ENCODE measurements around the gene ASIC2.

Gene ASIC2

DNA sequence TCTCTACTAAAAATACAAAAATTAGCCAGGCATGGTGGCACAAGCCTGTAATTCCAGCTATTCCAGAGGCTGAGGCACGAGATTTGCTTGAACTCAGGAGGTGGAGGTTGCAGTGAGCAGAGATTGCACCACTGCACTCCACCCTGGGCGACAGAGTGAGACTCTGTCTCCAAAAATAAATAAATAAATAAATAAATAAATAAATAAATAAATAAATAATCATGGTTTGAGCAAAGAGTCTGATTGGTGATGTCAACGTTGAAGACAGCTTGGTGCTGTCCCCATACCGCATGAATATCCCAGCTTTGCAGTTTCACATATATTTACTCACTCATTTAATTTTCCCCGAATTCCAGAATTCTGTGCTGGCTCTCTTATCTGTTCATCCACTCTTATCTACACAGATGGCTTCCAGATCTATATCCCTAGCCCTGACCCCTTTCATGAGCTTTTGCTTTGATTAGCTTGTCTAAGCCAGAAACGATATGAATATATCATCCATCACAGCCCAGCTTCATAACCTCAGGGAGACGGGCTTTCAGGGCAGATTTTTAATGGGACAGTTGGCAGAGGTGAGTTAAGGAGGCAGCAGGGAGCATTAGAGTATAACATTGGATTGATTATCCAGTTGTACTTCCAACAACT is 210.4 kb downstream of the ASIC2 start:
- in situ Hi-C loops (cut with MboI; ENCODE audit: low sequenced_read_pairs), result no loop called here

DNA sequence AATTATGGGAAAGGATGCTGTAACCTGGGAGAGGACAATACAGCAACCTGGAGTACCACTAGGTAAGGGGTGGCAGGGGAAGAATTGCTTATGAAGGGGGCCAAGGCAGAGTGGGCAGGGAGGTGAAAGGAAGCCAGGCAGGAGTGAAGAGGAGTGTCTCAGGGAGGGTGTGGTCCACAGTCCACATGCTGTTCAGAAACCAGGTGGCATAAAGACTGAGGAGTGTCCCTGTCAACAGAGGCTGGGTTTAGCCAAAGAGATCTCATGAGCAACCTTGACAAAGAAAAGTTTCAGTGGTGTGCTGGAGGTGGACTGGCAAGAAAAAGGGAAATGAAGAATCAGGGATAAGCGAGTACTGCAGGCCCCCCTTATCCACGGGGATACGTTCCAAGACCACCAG is 213.0 kb downstream of the ASIC2 start:
- in situ Hi-C loops (cut with MboI; ENCODE audit: low sequenced_read_pairs), result no loop called here

DNA sequence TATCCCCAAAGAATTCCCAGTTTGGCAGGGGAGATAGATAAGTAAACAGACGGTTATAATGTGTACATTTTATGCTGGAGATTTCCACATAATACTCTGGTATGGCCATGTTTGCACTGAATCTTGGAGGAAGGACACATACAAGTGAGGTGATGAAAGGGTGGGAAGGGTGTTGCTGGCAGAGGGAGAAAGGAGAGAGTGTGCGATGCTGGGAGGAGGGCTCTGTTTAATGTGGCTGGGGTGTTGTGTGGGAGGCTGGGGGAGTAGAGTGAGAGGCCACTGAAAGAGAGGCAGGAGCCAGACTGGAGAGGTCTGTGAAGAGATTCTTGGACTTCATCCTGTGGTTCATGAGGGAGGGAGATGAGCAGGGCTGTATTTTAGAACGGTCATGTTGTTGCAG is 213.9 kb downstream of the ASIC2 start:
- in situ Hi-C loops (cut with MboI; ENCODE audit: low sequenced_read_pairs), result no loop called here

DNA sequence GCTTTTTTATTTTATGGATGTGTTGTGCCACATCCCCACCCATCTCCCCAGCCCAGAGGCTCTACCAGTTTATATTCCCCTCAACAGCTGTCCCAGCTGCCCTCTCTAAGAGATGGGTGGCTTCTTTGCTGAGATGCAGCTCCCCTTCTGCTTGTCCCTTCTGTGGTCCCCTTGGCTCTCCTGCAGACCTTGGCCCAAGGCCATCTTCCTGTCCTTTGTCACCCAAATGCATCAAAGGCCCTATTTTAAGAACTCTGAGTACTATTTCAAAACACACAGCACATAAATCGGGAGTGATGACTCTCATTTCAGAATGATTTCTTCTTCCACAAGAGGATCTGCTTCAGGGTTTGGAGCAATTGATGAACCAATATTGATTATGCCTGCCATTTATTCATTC is 216.1 kb downstream of the ASIC2 start:
- in situ Hi-C loops (cut with MboI; ENCODE audit: low sequenced_read_pairs), result no loop called here

DNA sequence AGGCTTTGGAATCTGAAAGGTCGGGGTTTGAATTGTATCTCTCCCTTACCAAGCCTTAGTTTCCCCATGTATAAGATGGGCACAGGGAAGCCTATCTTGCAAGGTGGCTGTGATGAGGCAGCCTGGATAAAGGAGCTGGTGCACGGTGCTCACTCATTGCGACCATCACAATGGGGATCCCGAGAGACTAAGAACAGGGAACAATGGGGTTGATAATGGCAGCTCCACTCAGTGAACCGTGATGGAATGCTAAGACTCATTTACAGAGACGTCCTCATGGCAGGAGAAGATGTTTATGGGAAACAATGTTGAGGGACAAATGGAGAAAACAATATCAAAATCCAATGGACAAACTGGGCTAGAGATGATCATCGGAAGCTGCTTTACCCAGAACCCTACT is 219.7 kb downstream of the ASIC2 start:
- in situ Hi-C loops (cut with MboI; ENCODE audit: low sequenced_read_pairs), result loop anchor here (25.0 kb wide), 1 partner anchor 89 kb away; no protein-coding TSS in a partner anchor

DNA sequence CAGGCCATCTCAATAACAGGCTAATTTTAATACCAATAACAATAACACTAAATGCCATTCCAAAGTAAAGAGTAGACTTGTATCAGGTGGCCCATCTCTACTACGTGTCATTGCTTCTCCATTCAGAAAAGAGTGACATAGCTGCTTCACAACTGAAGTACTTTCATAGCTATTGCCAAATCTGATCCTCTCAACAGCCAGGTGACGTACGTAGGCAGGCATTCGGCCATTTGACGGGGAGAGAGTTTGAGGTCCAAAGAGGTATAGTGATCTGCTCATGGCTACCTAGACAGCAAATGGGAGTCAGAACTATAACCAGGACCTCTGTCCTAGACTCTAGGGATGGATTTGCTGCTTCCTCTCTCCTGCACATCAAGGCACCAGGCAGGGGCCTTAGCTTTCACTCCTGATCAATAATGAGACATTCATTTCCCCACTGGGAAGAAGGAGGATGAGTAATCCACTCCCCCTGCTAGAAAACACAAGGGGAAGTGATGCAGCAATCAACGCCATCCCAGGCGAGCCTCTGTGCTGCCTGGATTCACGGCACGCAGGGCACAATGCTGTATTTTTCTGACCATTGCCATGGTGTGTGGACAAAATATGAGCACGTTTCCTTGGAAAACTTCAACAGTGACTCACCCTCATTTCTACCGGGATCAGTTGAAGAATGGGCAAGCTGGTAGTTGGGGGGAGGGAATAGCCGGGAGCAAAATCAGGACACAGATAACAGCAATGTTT is 220.5 kb downstream of the ASIC2 start:
- in situ Hi-C loops (cut with MboI; ENCODE audit: low sequenced_read_pairs), result loop anchor here (25.0 kb wide), 1 partner anchor 90 kb away; no protein-coding TSS in a partner anchor

DNA sequence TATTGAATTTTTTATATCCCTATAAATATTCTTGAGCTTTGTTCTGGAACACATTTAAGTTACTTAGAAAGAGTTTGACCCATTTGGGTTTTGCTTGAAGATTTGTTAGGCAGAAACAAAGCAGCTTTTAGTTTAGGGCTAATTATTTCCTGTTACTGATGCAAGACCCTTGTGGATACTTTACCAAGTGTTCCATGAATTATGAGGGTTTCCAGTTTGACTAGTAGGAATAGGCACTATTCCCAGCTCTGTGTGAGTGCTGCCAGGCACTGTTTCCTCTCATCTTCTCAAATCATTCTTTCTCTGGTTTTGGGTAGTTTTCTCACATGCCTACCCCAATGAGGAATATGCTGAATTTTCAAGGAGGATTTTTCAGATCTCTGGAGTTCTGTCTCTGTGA is 221.4 kb downstream of the ASIC2 start:
- in situ Hi-C loops (cut with MboI; ENCODE audit: low sequenced_read_pairs), result loop anchor here (25.0 kb wide), 1 partner anchor 91 kb away; no protein-coding TSS in a partner anchor

DNA sequence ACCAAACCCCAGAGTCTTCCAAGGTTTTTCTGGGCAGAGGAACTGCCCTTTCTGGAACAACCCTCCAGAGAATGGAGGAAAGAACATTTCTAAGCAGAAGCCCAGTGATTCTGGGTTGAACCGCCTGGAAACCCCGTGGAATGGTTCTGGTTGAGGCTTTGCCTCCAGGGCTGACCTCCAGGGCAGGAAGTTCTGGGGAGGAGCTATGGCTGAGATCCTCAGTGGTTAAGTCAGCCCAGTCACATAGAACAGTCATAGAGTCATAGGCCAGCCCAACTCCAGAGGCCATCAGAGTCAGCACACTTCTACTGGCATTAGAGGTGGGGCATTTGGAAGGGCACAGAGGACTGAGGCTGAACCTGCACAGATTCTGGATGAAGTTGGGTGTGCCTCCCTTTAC is 235.5 kb downstream of the ASIC2 start:
- in situ Hi-C loops (cut with MboI; ENCODE audit: low sequenced_read_pairs), result loop anchor here (25.0 kb wide), 1 partner anchor 105 kb away; no protein-coding TSS in a partner anchor

DNA sequence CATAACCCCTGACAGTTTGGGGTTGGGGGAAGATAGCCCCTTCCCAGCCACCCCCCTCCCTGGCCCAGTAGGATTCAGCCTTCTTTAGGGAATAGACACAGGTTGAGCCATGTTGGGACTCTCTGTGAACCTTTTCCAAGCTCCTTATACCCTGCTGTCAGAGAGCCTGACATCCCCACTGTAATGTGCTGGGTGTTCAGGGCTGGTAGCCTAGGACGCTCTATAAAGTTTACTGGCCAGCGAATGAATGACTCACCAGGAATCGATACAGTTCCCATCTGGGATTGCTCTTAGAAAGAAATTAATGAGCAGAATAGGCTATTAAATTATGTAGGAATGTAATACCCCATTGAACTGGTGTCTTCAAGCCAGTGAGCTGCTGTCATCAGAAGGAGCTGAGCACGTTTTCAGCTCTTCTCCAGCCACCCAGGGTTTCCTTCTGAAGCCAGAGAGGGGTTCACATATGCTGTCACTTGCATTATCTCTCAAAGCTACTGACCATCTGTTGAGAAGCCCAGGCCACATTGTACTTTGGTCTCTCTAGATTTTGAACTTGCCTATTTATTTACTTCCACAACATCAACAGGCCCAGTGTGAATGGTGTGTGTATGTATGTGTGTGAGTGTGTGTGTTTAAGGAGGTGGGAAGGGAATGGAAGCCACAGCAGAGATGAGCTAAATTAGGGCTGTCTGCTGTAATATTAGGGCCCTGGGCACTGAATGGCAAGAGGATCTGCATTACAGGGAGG is 236.5 kb downstream of the ASIC2 start:
- in situ Hi-C loops (cut with MboI; ENCODE audit: low sequenced_read_pairs), result loop anchor here (25.0 kb wide), 1 partner anchor 106 kb away; no protein-coding TSS in a partner anchor

DNA sequence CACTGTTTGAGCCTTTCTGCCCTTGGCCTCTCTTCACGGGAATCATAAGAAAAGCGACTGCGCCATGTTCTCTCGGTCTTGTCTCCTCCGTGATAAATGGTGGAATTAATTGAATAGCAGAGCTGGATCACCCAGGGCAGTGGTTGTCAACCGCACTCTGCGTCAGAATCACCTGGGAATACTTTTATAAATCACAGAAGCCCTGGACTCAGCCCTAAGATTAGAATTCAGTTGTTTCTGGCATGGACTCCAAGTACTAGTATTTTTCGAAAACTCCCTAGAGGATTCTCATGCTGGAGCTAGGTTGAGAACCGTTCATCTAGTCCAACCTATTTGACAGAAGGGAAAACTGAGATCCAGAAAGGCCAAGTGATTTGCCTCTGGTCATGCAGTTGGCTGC is 237.3 kb downstream of the ASIC2 start:
- in situ Hi-C loops (cut with MboI; ENCODE audit: low sequenced_read_pairs), result loop anchor here (25.0 kb wide), 1 partner anchor 107 kb away; no protein-coding TSS in a partner anchor

DNA sequence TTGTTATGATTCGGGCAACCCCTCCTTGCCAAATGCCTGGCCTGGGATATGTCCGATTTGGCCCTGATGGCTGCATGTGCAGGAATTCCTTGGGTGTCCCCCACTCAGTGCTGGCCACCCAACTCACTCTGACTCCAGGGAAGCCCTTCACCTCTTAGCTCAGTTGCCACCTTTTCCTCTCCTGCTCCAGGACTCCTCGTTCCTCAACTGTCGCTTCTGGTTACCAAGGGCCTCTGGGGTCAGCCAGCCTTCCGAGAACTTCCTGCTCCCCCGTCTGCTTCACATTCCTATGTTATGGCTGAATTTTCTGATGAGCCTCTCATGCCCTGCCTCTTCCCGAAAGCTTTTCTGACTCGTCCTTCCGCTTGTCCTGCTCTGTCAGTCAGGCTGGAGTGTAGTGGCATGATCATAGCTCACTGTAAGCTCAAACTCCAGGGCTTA is 237.9 kb downstream of the ASIC2 start:
- in situ Hi-C loops (cut with MboI; ENCODE audit: low sequenced_read_pairs), result loop anchor here (25.0 kb wide), 1 partner anchor 107 kb away; no protein-coding TSS in a partner anchor

DNA sequence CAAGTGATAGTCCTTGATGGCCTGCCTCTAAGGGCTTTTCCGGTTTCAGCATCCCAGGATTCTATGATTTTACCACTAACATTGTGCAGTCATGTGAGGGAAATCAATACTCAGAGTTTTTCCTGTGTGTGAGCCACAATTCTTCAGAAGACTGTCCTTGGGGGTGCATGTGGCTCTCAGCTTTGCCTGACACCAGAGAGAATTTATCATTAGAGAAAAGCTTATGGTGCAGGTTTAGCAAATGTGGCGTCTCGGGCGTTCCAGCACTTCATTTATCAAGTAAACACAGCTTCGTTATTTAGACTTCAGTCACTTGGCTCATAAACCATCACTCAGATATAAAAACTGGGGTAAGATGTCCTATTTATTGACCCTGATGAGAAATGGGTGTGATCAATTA is 238.7 kb downstream of the ASIC2 start:
- in situ Hi-C loops (cut with MboI; ENCODE audit: low sequenced_read_pairs), result loop anchor here (25.0 kb wide), 1 partner anchor 108 kb away; no protein-coding TSS in a partner anchor

DNA sequence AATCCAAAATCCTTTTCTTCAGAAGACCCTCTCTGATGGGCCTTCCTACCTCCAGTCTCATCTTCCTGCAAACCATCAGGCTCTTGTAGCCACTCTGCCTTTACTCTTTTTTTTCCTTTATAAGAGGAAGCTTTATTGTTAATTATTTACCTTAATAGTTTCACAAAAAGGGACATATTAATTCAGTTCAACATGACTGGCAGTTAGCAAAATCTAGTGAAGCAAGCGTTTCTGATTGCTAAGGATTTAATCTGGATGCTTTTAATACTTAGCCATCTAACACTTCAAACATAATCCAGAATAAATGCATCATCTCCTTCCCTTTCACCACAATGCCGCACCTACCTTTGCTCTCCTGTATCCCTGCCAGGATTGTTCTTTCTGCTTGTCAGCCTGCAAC is 239.4 kb downstream of the ASIC2 start:
- in situ Hi-C loops (cut with MboI; ENCODE audit: low sequenced_read_pairs), result loop anchor here (25.0 kb wide), 1 partner anchor 109 kb away; no protein-coding TSS in a partner anchor

DNA sequence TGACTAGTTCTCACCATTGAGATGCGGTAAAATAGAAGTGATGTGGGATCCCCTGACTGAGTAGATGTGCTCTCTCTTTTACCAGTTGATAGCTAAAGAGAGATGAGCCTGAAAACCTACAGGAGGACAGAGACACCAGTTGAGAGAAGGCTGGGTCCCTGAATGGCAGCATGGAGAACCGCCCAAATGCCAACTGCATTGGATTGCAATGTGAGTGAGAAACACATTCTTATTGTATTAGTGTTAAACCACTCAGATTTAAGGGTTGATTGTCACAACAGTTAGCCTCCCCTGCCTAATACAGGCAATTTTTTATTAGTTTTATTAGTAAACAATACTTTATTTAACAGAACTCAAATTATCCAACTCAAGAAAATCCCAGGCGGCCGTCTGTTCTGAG is 240.2 kb downstream of the ASIC2 start:
- in situ Hi-C loops (cut with MboI; ENCODE audit: low sequenced_read_pairs), result loop anchor here (25.0 kb wide), 1 partner anchor 109 kb away; no protein-coding TSS in a partner anchor

DNA sequence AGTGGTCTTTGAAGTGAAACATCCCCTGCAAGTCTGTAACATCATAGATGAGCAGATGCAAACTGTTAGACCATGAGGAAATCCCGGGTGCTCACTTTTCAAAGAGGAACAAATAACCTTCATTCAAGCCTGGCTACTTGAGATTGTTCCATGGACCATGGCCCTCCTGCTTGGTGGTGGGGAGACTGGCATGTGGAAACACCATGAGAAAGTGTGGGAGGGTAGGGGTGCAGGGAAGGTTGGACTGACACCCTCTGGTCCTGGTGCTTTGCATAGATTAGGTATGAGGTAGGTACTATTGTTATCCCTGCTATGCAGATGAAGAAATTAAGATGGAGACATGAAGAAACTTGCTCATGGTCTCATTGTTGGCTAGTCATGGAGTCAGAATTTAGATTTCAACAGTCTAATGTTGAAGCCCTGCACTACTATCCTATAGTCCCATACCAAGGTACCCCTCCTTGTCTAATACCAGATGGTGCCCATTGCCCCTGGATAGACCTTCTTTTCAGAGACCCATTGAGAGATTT is 242.4 kb downstream of the ASIC2 start:
- in situ Hi-C loops (cut with MboI; ENCODE audit: low sequenced_read_pairs), result loop anchor here (25.0 kb wide), 1 partner anchor 112 kb away; no protein-coding TSS in a partner anchor

DNA sequence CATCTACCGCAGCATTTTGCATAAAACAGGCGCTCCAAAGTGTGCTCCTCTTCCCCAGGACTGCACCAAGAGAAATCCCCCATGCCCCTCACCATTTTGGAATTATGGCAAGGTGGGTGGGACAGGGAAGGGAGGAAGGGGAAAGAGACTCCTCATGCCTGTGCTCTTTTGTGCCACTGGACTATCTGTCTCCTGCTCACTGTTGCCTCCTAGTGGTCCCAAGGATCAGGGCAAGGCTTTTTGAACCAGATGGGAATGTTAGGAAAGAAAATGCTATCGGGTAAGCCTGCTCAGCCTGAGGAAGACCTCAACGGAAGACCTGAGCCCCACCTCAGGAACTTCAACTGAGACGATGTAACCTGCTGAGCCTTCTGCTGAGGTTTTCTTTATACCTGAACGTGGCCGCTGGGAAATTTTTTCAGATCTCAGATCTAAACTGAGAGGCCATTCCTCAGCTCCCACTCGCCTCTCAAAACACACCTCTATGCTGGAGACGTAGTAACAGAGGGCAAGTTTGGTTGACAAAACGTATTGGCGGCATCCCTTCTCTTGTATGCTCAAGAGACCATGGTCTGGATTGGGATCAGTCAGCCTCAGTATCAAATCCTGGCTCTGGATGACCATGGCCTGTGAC is 243.2 kb downstream of the ASIC2 start:
- in situ Hi-C loops (cut with MboI; ENCODE audit: low sequenced_read_pairs), result loop anchor here (25.0 kb wide), 1 partner anchor 112 kb away; no protein-coding TSS in a partner anchor

DNA sequence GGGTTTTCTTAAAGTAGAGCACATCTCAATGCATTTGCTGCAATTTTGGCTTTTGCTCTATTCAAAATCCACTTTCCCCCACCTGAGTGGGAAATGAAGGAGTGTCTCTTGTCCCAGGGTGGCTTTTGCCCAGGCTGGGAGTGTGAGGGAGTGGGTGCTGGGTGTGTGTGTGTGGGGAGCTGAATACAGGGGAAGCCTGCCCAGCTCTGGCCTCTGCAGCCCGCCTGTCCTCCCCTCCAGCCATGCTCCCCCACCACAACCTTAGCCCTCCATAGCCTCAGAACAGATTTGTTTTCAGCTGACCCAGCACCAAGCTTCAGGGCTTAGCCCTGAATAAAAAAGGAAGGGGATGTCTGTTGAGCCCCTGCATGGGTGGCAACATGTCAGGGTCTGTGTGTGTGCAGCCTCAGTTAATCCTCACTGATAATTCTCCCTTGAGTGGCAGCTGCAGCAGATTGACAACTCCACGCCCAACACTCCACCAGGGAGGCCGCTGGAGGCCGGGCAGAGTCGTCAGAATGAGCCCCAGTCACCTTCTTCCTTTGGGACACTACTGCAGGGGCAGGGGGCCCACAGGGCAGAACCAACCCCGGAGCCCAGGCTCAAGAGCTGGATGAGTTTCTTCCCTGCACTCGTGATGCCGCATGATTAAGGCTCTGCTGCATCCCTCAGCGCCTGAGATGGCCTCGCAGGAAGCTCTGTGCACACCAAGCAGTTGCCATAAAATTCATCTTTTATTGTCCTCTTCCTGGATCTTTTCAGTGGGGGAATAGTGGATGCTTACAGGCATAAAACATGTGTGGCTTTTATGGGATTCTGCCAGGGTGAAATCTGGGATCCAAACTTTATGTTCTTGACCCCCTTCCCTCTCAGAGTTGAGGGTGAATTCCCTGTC is 246.5 kb downstream of the ASIC2 start:
- in situ Hi-C loops (cut with MboI; ENCODE audit: low sequenced_read_pairs), result no loop called here

DNA sequence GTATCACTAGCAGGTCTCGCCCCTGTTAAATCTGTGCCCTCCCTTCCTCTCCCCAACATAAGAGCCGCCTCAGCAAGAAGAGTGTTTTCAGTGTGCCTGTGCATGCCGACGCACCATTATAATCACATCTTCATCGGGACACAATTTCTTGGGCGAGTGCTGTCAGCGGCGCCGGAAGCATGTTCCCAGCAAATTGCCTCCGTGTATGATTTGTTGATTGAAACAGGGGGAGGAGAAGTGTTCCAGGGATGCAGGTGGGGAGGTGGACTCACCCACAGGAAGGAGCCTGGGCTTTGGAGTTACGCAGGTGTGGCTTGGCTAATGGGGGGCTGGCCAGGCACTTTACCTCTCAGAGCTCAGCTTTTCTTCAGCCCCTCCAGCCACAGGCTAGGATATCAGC is 247.9 kb downstream of the ASIC2 start:
- in situ Hi-C loops (cut with MboI; ENCODE audit: low sequenced_read_pairs), result no loop called here

DNA sequence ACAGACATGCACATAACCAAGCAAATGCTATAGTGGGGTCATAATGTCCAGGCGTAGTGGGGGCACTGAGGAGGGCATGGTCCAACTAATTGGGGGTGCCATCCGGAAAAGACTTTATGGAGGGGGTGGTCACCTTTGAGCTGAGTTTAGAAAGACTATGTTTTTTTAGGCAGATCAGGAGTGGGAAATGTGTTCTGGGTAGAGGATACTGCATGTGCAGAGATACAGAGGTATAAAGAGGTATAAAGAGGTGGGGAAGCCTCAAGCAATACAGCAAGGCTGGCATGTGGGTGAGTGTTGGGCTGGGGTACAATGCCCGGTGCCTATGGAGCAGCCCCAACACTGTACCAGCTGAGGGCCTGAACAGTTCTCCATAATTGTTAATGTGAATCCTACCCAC is 248.3 kb downstream of the ASIC2 start:
- in situ Hi-C loops (cut with MboI; ENCODE audit: low sequenced_read_pairs), result no loop called here
